Type B pancreatic cell (in vitro differentiated cells): Measurements from ENCODE around the gene PPOX. TPM values are rescaled to one million over a fixed set of nuclear protein-coding genes. Genes with fewer than 3 reads are reported as not detected.

Experiments used
- DNase-seq: peaks from one replicate; pipeline ENCODE4 v3.0.0; 2021; ENCODE audit warnings: mixed read lengths; ENCODE audit not compliant: unreplicated experiment; ENCODE audit errors: extremely low spot score
- H3K27ac Mint-ChIP-seq: 2 replicates; pipeline ENCODE4 v1.8.0; 2021; ENCODE audit warnings: mild to moderate bottlenecking, mixed read lengths
- H3K27me3 Mint-ChIP-seq: 2 replicates; pipeline ENCODE4 v1.8.0; 2021; ENCODE audit warnings: mixed read lengths
- H3K36me3 Mint-ChIP-seq: 2 replicates; pipeline ENCODE4 v1.8.0; 2021; ENCODE audit warnings: mixed read lengths
- H3K4me1 Mint-ChIP-seq: one replicate; pipeline ENCODE4 v1.8.0; 2021; ENCODE audit warnings: mixed read lengths; ENCODE audit not compliant: unreplicated experiment
- H3K4me3 Mint-ChIP-seq: 2 replicates; pipeline ENCODE4 v1.8.0; 2021; ENCODE audit warnings: mild to moderate bottlenecking, mixed read lengths
- H3K9me3 Mint-ChIP-seq: 2 replicates; pipeline ENCODE4 v1.8.0; 2021; ENCODE audit warnings: mixed read lengths
- CTCF ChIP-seq: fragments of 200-600 bp; sonication (generic); conservative IDR thresholded peaks from 2 replicates; pipeline ENCODE4 v1.5.0; 2021; ENCODE audit warnings: antibody characterized with exemption, mild to moderate bottlenecking
- total RNA-seq: library from RNA; stranded (reverse); gene quantifications from 2 replicates; pipeline ENCODE4 v1.2.1, GENCODE V29; 2021; ENCODE audit warnings: low replicate concordance

Gene PPOX
- total RNA-seq, 1 donor from 2014 or later, result 43.6 TPM

- no peak for TF ChIP-seq CTCF
- peaks cover 21% of the 10 kb centered on the region for H3K36me3 Mint-ChIP-seq
Observed at GRCh38 chr1:161172776-161173376, 6.7 kb downstream of the PPOX start.

GRCh38 chr1:161173711-161174110 is 7.5 kb downstream of the PPOX start:
- H3K4me1 Mint-ChIP-seq, result peaks cover 26% of the 10 kb centered on the region
- no peak for TF ChIP-seq CTCF
- H3K27me3 Mint-ChIP-seq, result no peaks in the 10 kb centered on the region
- H3K36me3 Mint-ChIP-seq, result peaks cover 21% of the 10 kb centered on the region
- H3K4me3 Mint-ChIP-seq, result no peak overlapping the region
- no peak for DNase-seq
- H3K9me3 Mint-ChIP-seq, result no peaks in the 10 kb centered on the region
- H3K27ac Mint-ChIP-seq, result no peak overlapping the region

More at GRCh38 chr1:161172776-161173376, 6.7 kb downstream of the PPOX start:
- DNase-seq, result no peak
- H3K4me3 Mint-ChIP-seq, result no peak overlapping the region
- H3K27ac Mint-ChIP-seq, result peak overlapping the region; percentile 43
- H3K9me3 Mint-ChIP-seq, result no peaks in the 10 kb centered on the region
- H3K27me3 Mint-ChIP-seq, result no peaks in the 10 kb centered on the region
- H3K4me1 Mint-ChIP-seq, result peaks cover 22% of the 10 kb centered on the region

GRCh38 chr1:161174911-161175310 is 8.7 kb downstream of the PPOX start:
- H3K27me3 Mint-ChIP-seq, result no peaks in the 10 kb centered on the region
- no peak for DNase-seq
- H3K4me3 Mint-ChIP-seq, result peak overlapping the region; percentile 46
- no peak overlapping the region for H3K27ac Mint-ChIP-seq
- H3K4me1 Mint-ChIP-seq, result peaks cover 26% of the 10 kb centered on the region
- peaks cover 21% of the 10 kb centered on the region for H3K36me3 Mint-ChIP-seq
- TF ChIP-seq CTCF, result no peak
- H3K9me3 Mint-ChIP-seq, result no peaks in the 10 kb centered on the region

- TF ChIP-seq CTCF, result no peak
- H3K36me3 Mint-ChIP-seq, result peaks cover 21% of the 10 kb centered on the region
- no peak for DNase-seq
- no peaks in the 10 kb centered on the region for H3K9me3 Mint-ChIP-seq
- peak overlapping the region; percentile 100 for H3K4me3 Mint-ChIP-seq
- peaks cover 26% of the 10 kb centered on the region for H3K4me1 Mint-ChIP-seq
- peak overlapping the region; percentile 98 for H3K27ac Mint-ChIP-seq
- H3K27me3 Mint-ChIP-seq, result no peaks in the 10 kb centered on the region
Observed at GRCh38 chr1:161175771-161176453, 9.7 kb downstream of the PPOX start.

- Mint-ChIP-seq H3K27me3 (no peaks in the 10 kb centered on the region), H3K36me3 (peaks cover 21% of the 10 kb centered on the region), H3K9me3 (no peaks in the 10 kb centered on the region), H3K27ac (peak overlapping the region; percentile 98), H3K4me1 (peaks cover 26% of the 10 kb centered on the region), H3K4me3 (peak overlapping the region; percentile 100)
- no peak for DNase-seq
- no peak for TF ChIP-seq CTCF
Observed at GRCh38 chr1:161176468-161177111, 10.4 kb downstream of the PPOX start.
